ENCODE measurements around the gene AFMID.
"Not testable (repeated sequence)": the region's sequence is repeated elsewhere in the genome, so short reads cannot be mapped to it uniquely, and the experiment has no call there.

The AFMID gene

GRCh38 chr17:78186692-78187595 is at the start of gene AFMID, which contains the start of gene TK1:
AFMID (plus strand) TSS chr17:78187362; CDS start chr17:78187371, 9 bp downstream.
TK1 (minus strand) TSS chr17:78187052; CDS start chr17:78186994, 58 bp downstream.
- DNase-seq: peak; percentile 96

GRCh38 chr17:78137392-78138203 is 49.6 kb upstream of the AFMID start:
- DNase-seq: peak; percentile 82

- no peak for DNase-seq
Observed at GRCh38 chr17:78138204-78139060, 48.7 kb upstream of the AFMID start.

- not testable (repeated sequence) for DNase-seq
Observed at GRCh38 chr17:78139861-78140168, 47.3 kb upstream of the AFMID start.

GRCh38 chr17:78140169-78141051 is 46.8 kb upstream of the AFMID start:
- peak; percentile 98 for DNase-seq

- DNase-seq: no peak
Observed at GRCh38 chr17:78141437-78142118, 45.6 kb upstream of the AFMID start.

- no peak for DNase-seq
Observed at GRCh38 chr17:78142119-78142861, 44.9 kb upstream of the AFMID start.

GRCh38 chr17:78143214-78144146 is 43.7 kb upstream of the AFMID start:
- no peak for DNase-seq

GRCh38 chr17:78144147-78144719 is 42.9 kb upstream of the AFMID start:
- no peak for DNase-seq

- DNase-seq: no peak
Observed at GRCh38 chr17:78144736-78145641, 42.2 kb upstream of the AFMID start.

- DNase-seq: no peak
Observed at GRCh38 chr17:78146471-78146869, 40.7 kb upstream of the AFMID start.

- DNase-seq: no peak
Observed at GRCh38 chr17:78146881-78147280, 40.3 kb upstream of the AFMID start.

GRCh38 chr17:78147315-78147998 is 39.7 kb upstream of the AFMID start:
- DNase-seq: no peak

- no peak for DNase-seq
Observed at GRCh38 chr17:78148286-78149016, 38.7 kb upstream of the AFMID start.

- no peak for DNase-seq
Observed at GRCh38 chr17:78151514-78152008, 35.6 kb upstream of the AFMID start.

All from activated CD8-positive, alpha-beta memory T cell treated with anti-CD3 and anti-CD28 coated beads for 24 hours (primary cell).